Measurements from ENCODE around the gene NSD2. TPM values are rescaled to one million over a fixed set of nuclear protein-coding genes. Genes with fewer than 3 reads are reported as not detected.

Gene NSD2
- total and polyA plus RNA-seq, 9 donors = 9.1 to 41.9 (median 20.3) TPM

- intact Hi-C loops (cut with DNase I) = no loop called here
- TF ChIP-seq POLR2A (IDR thresholded peaks at IDR 0.05) (no peak), CTCF (IDR thresholded peaks at IDR 0.05) (no peak), EP300 (IDR thresholded peaks at IDR 0.05) (no peak)
- no peaks in the 10 kb centered on the region for H3K4me1 ChIP-seq (ENCODE audit: insufficient read depth)
- WGBS, 3 donors = 84 to 92% (median 91%) methylated on average over 13 of the region's 13 CpGs
- no peak overlapping the region for H3K4me3 ChIP-seq
- DNase-seq = no peak
- no peak overlapping the region for H3K27ac ChIP-seq
- H3K9me3 ChIP-seq = no peaks in the 10 kb centered on the region
- no peaks in the 10 kb centered on the region for H3K36me3 ChIP-seq
- no peaks in the 10 kb centered on the region for H3K27me3 ChIP-seq
Observed at GRCh38 chr4:1978226-1978625, 107.0 kb downstream of the NSD2 start.

DNA sequence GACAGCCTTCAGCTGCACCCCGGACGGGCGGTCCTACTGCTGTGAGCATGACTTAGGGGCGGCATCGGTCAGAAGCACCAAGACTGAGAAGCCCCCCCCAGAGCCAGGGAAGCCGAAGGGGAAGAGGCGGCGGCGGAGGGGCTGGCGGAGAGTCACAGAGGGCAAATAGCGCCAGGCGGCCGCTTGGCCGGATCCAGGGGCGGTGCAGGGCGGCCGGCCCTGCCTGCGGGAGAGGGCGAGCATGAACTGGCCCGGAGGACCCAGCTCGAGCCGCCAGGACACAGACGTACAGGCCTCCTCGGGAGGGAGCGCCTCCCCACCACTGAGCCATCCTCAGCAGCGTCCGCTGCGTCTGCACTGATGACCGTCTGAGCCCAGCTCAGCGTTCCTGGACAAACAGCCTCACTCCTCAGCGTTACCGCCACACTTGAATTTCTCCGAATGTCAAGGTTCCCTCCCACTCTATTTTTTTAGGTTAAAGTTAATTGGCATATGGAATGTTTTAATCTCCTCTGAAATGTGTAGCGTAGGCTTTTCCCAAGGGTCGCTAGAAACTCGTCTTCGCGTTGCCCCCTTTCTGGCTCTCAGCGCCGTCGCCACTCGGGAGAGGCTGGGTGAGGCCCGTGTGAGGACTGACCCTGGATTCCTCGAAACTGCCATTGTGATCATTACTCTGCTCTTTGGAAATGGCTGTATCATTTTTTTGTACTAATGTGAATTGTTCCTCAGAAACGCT lies 107.7 kb downstream of the NSD2 start:
- no peak for DNase-seq
- TF ChIP-seq EP300 (IDR thresholded peaks at IDR 0.05) (no peak), CTCF (IDR thresholded peaks at IDR 0.05) (no peak), POLR2A (IDR thresholded peaks at IDR 0.05) (no peak)
- Histone ChIP-seq H3K4me3 (no peak overlapping the region), H3K36me3 (no peaks in the 10 kb centered on the region), H3K9me3 (no peaks in the 10 kb centered on the region), H3K27me3 (no peaks in the 10 kb centered on the region), H3K4me1 (ENCODE audit: insufficient read depth) (no peaks in the 10 kb centered on the region), H3K27ac (no peak overlapping the region)
- intact Hi-C loops (cut with DNase I) = no loop called here
- WGBS, 3 donors = 72 to 86% (median 80%) methylated on average over 45 of the region's 45 CpGs

GRCh38 chr4:1979477-1980196 lies 108.4 kb downstream of the NSD2 start:
- WGBS, 3 donors = 86 to 88% (median 87%) methylated on average over 22 of the region's 22 CpGs
- Histone ChIP-seq H3K4me3 (no peak overlapping the region), H3K36me3 (no peaks in the 10 kb centered on the region), H3K27me3 (no peaks in the 10 kb centered on the region), H3K9me3 (no peaks in the 10 kb centered on the region), H3K27ac (no peak overlapping the region), H3K4me1 (ENCODE audit: insufficient read depth) (no peaks in the 10 kb centered on the region)
- TF ChIP-seq CTCF (IDR thresholded peaks at IDR 0.05) (no peak), EP300 (IDR thresholded peaks at IDR 0.05) (no peak), POLR2A (IDR thresholded peaks at IDR 0.05) (no peak)
- DNase-seq = no peak
- intact Hi-C loops (cut with DNase I) = no loop called here

DNA sequence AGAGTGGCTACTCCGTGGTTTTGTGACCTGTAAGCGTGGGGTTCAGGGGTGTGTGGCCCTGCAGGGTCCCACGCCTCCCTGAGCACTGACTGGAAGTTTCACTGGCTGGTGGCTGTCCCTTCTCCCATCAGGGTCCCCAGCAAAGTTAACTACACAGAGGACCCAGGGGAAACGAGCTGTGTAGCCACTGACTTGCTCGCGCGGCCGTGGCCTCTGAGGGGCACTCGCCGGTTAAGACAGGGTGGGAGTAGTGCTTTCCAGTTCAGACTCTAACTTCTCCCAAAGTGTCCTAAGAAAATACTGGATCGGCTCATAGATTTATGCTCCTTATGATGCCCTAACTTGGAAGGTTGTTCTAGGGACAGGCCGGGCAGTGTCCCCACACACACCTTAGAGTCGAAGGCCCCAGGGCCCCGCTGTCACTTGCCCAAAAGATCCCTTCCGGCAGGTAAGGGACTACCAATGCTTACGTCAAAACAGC lies 109.4 kb downstream of the NSD2 start:
- intact Hi-C loops (cut with DNase I) = no loop called here
- no peaks in the 10 kb centered on the region for H3K9me3 ChIP-seq
- no peak for DNase-seq
- no peaks in the 10 kb centered on the region for H3K36me3 ChIP-seq
- whole genome bisulfite sequencing, 3 donors = 84 to 88% (median 85%) methylated on average over 15 to 16 of the region's 16 CpGs
- H3K4me3 ChIP-seq = no peak overlapping the region
- no peaks in the 10 kb centered on the region for H3K27me3 ChIP-seq
- no peaks in the 10 kb centered on the region for H3K4me1 ChIP-seq (ENCODE audit: insufficient read depth)
- no peak overlapping the region for H3K27ac ChIP-seq
- no peak for TF ChIP-seq CTCF (IDR thresholded peaks at IDR 0.05)
- TF ChIP-seq POLR2A (IDR thresholded peaks at IDR 0.05) = no peak
- TF ChIP-seq EP300 (IDR thresholded peaks at IDR 0.05) = no peak

All from ovary (tissue), 9 donors.